Measurements from ENCODE around the gene C10orf71.

C10orf71 gene

GRCh38 chr10:49359349-49360270 lies 60.6 kb downstream of the C10orf71 start:
- no peak overlapping the region for H3K4me3 Mint-ChIP-seq
- no peak overlapping the region for H3K27ac Mint-ChIP-seq
- H3K27me3 Mint-ChIP-seq (ENCODE audit: low read depth, poor library complexity): peaks cover 12% of the 10 kb centered on the region
- H3K36me3 Mint-ChIP-seq (ENCODE audit: low read depth): no peaks in the 10 kb centered on the region
- H3K9me3 Mint-ChIP-seq: peaks cover 12% of the 10 kb centered on the region
- peak; percentile 38 for DNase-seq
- peaks cover 6% of the 10 kb centered on the region for H3K4me1 Mint-ChIP-seq
- TF ChIP-seq CTCF (IDR thresholded peaks at IDR 0.05): no peak

GRCh38 chr10:49360271-49361177 lies 61.6 kb downstream of the C10orf71 start:
- no peak for DNase-seq
- Mint-ChIP-seq H3K27me3 (ENCODE audit: low read depth, poor library complexity) (peaks cover 12% of the 10 kb centered on the region), H3K4me3 (no peak overlapping the region), H3K27ac (no peak overlapping the region), H3K9me3 (peaks cover 12% of the 10 kb centered on the region), H3K4me1 (peaks cover 6% of the 10 kb centered on the region), H3K36me3 (ENCODE audit: low read depth) (no peaks in the 10 kb centered on the region)
- TF ChIP-seq CTCF (IDR thresholded peaks at IDR 0.05): no peak

- Mint-ChIP-seq H3K4me1 (peaks cover 6% of the 10 kb centered on the region), H3K27me3 (ENCODE audit: low read depth, poor library complexity) (peaks cover 12% of the 10 kb centered on the region), H3K36me3 (ENCODE audit: low read depth) (no peaks in the 10 kb centered on the region), H3K27ac (no peak overlapping the region), H3K4me3 (no peak overlapping the region), H3K9me3 (peaks cover 12% of the 10 kb centered on the region)
- no peak for TF ChIP-seq CTCF (IDR thresholded peaks at IDR 0.05)
- DNase-seq: no peak
Measured at GRCh38 chr10:49361178-49361554, 62.2 kb downstream of the C10orf71 start.

GRCh38 chr10:49361735-49362568 lies 63.0 kb downstream of the C10orf71 start:
- Mint-ChIP-seq H3K36me3 (ENCODE audit: low read depth) (no peaks in the 10 kb centered on the region), H3K4me1 (peaks cover 6% of the 10 kb centered on the region), H3K27me3 (ENCODE audit: low read depth, poor library complexity) (peaks cover 12% of the 10 kb centered on the region), H3K4me3 (no peak overlapping the region), H3K27ac (no peak overlapping the region), H3K9me3 (peaks cover 7% of the 10 kb centered on the region)
- no peak for TF ChIP-seq CTCF (IDR thresholded peaks at IDR 0.05)
- DNase-seq: no peak

GRCh38 chr10:49362596-49363260 lies 63.8 kb downstream of the C10orf71 start:
- no peak overlapping the region for H3K4me3 Mint-ChIP-seq
- no peak for TF ChIP-seq CTCF (IDR thresholded peaks at IDR 0.05)
- peaks cover 12% of the 10 kb centered on the region for H3K27me3 Mint-ChIP-seq (ENCODE audit: low read depth, poor library complexity)
- DNase-seq: no peak
- peaks cover 6% of the 10 kb centered on the region for H3K4me1 Mint-ChIP-seq
- H3K9me3 Mint-ChIP-seq: peaks cover 2% of the 10 kb centered on the region
- H3K27ac Mint-ChIP-seq: no peak overlapping the region
- no peaks in the 10 kb centered on the region for H3K36me3 Mint-ChIP-seq (ENCODE audit: low read depth)
